PC-3 (cell line): ENCODE measurements around the gene SLC16A7.

ENCODE experiments used
- CTCF ChIP-seq: fragments of 300-600 bp; sonication (generic); conservative IDR thresholded peaks from 2 replicates; pipeline ENCODE4 v1.5.1; 2017; ENCODE audit warnings: antibody characterized with exemption, low read depth, mild to moderate bottlenecking, low read length
- EZH2 ChIP-seq: fragments of 300-600 bp; sonication (generic); IDR thresholded peaks from one replicate; pipeline ENCODE4 v1.6.1; 2017; ENCODE audit warnings: antibody characterized with exemption, mild to moderate bottlenecking, low read length; ENCODE audit not compliant: unreplicated experiment
- EZH2phosphoT487 ChIP-seq: fragments of 300-600 bp; sonication (generic); IDR thresholded peaks from 2 replicates; pipeline ENCODE4 v1.6.1; 2018; ENCODE audit warnings: mild to moderate bottlenecking, antibody characterized with exemption, low read length, borderline replicate concordance

GRCh38 chr12:59828521-59828920 lies 232.7 kb downstream of the SLC16A7 start:
- TF ChIP-seq EZH2phosphoT487 (no peak), EZH2 (no peak), CTCF (no peak)
